HEK293 (cell line): ENCODE data around the gene DLL1.

Experiments
- CTCF ChIA-PET: fragments of 350-600 bp; formaldehyde crosslinking; extraction: SDS; loops from one replicate; lab custom pipeline; 2021; ENCODE audit warnings: antibody characterized with exemption; lab: Yijun Ruan, JAX
- POLR2A ChIA-PET: fragments of 300-600 bp; formaldehyde crosslinking; extraction: SDS; loops from one replicate; lab custom pipeline; 2020; ENCODE audit warnings: antibody characterized with exemption, inconsistent platforms; lab: Yijun Ruan, JAX
- H3K27ac ChIP-seq: fragments of 200-500 bp; sonication (Bioruptor generic); 2 replicates; pipeline ENCODE4 v1.5.1; 2014; ENCODE audit warnings: low read depth, low read length, control low read depth, inconsistent platforms; ENCODE audit errors: extremely low read depth
- H3K36me3 ChIP-seq, 2 experiments: fragments of 200-500 bp in 1 of 2; sonication (Bioruptor generic) in 1 of 2; 1 replicate in 1 of 2; 2 replicates in 1 of 2; pipeline ENCODE4 v1.5.1; 2014 to 2017; ENCODE audit warnings: inconsistent platforms in 2 of 2, low read length in 2 of 2; ENCODE audit not compliant: control insufficient read depth in 2 of 2, insufficient read depth in 1 of 2
- H3K4me1 ChIP-seq: fragments of 200-500 bp; sonication (Bioruptor generic); 2 replicates; pipeline ENCODE4 v1.5.1; 2014; ENCODE audit warnings: mild to moderate bottlenecking, low read length, inconsistent platforms; ENCODE audit not compliant: control insufficient read depth, insufficient read depth
- H3K4me3 ChIP-seq: 2 replicates; pipeline ENCODE4 v1.5.1; 2011; ENCODE audit warnings: low read depth, mild to moderate bottlenecking, control low read depth, low read length, moderate library complexity
- H3K9me3 ChIP-seq: fragments of 200-500 bp; sonication (Bioruptor generic); 2 replicates; pipeline ENCODE4 v1.5.1; 2014; ENCODE audit warnings: low read depth, low read length, inconsistent platforms; ENCODE audit not compliant: control insufficient read depth, insufficient read depth
- KLF7 ChIP-seq: fragments of 450-650 bp; formaldehyde crosslinking; IDR thresholded peaks from 2 replicates; pipeline ENCODE4 v1.5.1; 2016; ENCODE audit warnings: missing biosample characterization, missing genetic modification characterization, borderline replicate concordance
- REPIN1 ChIP-seq: fragments of 450-650 bp; formaldehyde crosslinking; IDR thresholded peaks from 2 replicates; pipeline ENCODE4 v1.5.1; 2017; ENCODE audit warnings: missing biosample characterization, missing genetic modification characterization, low read depth
- SP2 ChIP-seq: fragments of 450-650 bp; formaldehyde crosslinking; IDR thresholded peaks from 2 replicates; pipeline ENCODE4 v1.5.1; 2016; ENCODE audit warnings: missing biosample characterization, missing genetic modification characterization
- YY2 ChIP-seq: fragments of 450-650 bp; formaldehyde crosslinking; IDR thresholded peaks from 2 replicates; pipeline ENCODE4 v1.5.1; 2016; ENCODE audit warnings: missing biosample characterization, missing genetic modification characterization
- ZBTB7A ChIP-seq: fragments of 450-650 bp; formaldehyde crosslinking; IDR thresholded peaks from 2 replicates; pipeline ENCODE4 v1.5.1; 2016; ENCODE audit warnings: low read depth, missing biosample characterization, missing genetic modification characterization
- ZNF146 ChIP-seq: fragments of 450-650 bp; formaldehyde crosslinking; IDR thresholded peaks from 2 replicates; pipeline ENCODE4 v1.5.1; 2016; ENCODE audit warnings: missing biosample characterization, missing genetic modification characterization
- ZNF155 ChIP-seq: fragments of 450-650 bp; formaldehyde crosslinking; IDR thresholded peaks from 2 replicates; pipeline ENCODE4 v1.5.1; 2016; ENCODE audit warnings: missing biosample characterization, missing genetic modification characterization
- ZNF157 ChIP-seq: fragments of 450-650 bp; formaldehyde crosslinking; IDR thresholded peaks from 2 replicates; pipeline ENCODE4 v1.5.1; 2016; ENCODE audit warnings: missing biosample characterization, missing genetic modification characterization
- ZNF169 ChIP-seq: fragments of 450-650 bp; formaldehyde crosslinking; IDR thresholded peaks from 2 replicates; pipeline ENCODE4 v1.5.1; 2016; ENCODE audit warnings: missing biosample characterization, missing genetic modification characterization
- ZNF404 ChIP-seq: fragments of 450-650 bp; formaldehyde crosslinking; IDR thresholded peaks from 2 replicates; pipeline ENCODE4 v1.5.1; 2017; ENCODE audit warnings: missing biosample characterization, missing genetic modification characterization
- ZNF521 ChIP-seq: fragments of 450-650 bp; formaldehyde crosslinking; IDR thresholded peaks from 2 replicates; pipeline ENCODE4 v1.5.1; 2017; ENCODE audit warnings: missing biosample characterization, mild to moderate bottlenecking, missing genetic modification characterization
- ZNF561 ChIP-seq: fragments of 450-650 bp; IDR thresholded peaks from 2 replicates; pipeline ENCODE4 v1.5.1; 2018; ENCODE audit warnings: missing biosample characterization, missing genetic modification characterization, borderline replicate concordance
- ZNF600 ChIP-seq: fragments of 450-650 bp; formaldehyde crosslinking; IDR thresholded peaks from 2 replicates; pipeline ENCODE4 v1.5.1; 2016; ENCODE audit warnings: missing biosample characterization, missing genetic modification characterization
- ZSCAN16 ChIP-seq: fragments of 450-650 bp; formaldehyde crosslinking; IDR thresholded peaks from 2 replicates; pipeline ENCODE4 v1.5.1; 2016; ENCODE audit warnings: missing biosample characterization, missing genetic modification characterization
- TF ChIP-seq, protein P1 (sequence below): fragments of 450-650 bp; formaldehyde crosslinking; IDR thresholded peaks from 2 replicates; pipeline ENCODE4 v1.5.1; 2017; ENCODE audit warnings: missing biosample characterization, mild to moderate bottlenecking, missing genetic modification characterization, moderate library complexity
- TF ChIP-seq, protein P2 (sequence below): fragments of 450-650 bp; formaldehyde crosslinking; IDR thresholded peaks from 2 replicates; pipeline ENCODE4 v1.5.1; 2016; ENCODE audit warnings: missing biosample characterization, missing genetic modification characterization
- TF ChIP-seq, protein P3 (sequence below): fragments of 450-650 bp; IDR thresholded peaks from 2 replicates; pipeline ENCODE4 v1.5.1; 2018; ENCODE audit warnings: missing biosample characterization, missing genetic modification characterization
- TF ChIP-seq, protein P4 (sequence below): fragments of 450-650 bp; formaldehyde crosslinking; IDR thresholded peaks from 2 replicates; pipeline ENCODE4 v1.5.1; 2017; ENCODE audit warnings: missing biosample characterization, missing genetic modification characterization
- TF ChIP-seq, protein P5 (sequence below): fragments of 450-650 bp; formaldehyde crosslinking; IDR thresholded peaks from 2 replicates; pipeline ENCODE4 v1.5.1; 2016; ENCODE audit warnings: missing biosample characterization, missing genetic modification characterization
- TF ChIP-seq, protein P6 (sequence below): fragments of 450-650 bp; formaldehyde crosslinking; IDR thresholded peaks from 2 replicates; pipeline ENCODE4 v1.5.1; 2017; ENCODE audit warnings: missing biosample characterization, missing genetic modification characterization

DLL1 gene

DNA sequence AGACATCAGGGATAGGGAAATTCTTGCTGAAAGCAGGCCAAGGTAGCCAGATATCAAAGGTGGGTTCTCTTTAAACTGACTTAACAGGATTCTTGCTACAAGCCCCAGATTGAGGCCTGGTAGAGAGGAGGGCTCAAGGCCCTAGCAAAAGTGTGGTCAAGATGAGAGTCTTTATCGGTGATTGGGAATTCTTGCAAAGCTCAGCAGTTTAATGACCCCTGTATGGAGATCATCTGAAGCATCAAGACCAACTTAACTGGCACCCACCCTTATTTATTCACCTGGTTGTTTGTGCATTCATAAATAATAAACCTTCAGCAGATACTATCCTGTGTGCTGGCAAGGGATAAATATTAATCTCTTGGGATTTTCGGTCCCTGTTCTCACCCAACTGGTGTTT, 22.0 kb upstream of the DLL1 start (continued):
- TF ChIP-seq, protein P1, sequence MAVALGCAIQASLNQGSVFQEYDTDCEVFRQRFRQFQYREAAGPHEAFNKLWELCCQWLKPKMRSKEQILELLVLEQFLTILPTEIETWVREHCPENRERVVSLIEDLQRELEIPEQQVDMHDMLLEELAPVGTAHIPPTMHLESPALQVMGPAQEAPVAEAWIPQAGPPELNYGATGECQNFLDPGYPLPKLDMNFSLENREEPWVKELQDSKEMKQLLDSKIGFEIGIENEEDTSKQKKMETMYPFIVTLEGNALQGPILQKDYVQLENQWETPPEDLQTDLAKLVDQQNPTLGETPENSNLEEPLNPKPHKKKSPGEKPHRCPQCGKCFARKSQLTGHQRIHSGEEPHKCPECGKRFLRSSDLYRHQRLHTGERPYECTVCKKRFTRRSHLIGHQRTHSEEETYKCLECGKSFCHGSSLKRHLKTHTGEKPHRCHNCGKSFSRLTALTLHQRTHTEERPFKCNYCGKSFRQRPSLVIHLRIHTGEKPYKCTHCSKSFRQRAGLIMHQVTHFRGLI (tag by site-specific recombination), result no peak

DNA sequence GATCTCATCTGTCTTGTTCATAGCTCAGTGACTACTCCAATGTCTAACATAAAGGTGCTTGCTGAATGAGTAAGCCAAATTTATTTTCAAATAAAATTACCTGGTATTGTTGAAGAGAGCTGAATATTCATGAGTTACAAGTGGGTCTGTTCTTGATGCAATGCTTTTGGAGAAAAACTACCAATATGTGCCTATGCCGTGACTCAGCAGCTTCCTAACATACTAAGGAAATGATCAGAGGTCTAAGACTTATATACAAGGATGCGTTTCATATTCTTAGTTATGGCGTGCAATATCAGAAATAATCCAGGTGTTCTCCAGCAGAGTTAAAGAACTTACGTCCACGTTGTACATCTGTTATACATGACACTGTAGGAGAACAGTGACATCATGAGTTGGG, 20.8 kb upstream of the DLL1 start:
- Histone ChIP-seq H3K4me1 (0 out of 2 replicates have a peak, but pooled peaks cover 2% of the 10 kb centered on the region), H3K27ac (no peak overlapping the region), H3K36me3 (peaks cover 3 to 32% of the 10 kb centered on the region in 2 experiments; a peak in 2 of 3 replicates), H3K9me3 (no peaks in the 10 kb centered on the region), H3K4me3 (no peak overlapping the region)
- CTCF ChIA-PET, result interaction anchor here (0.6 kb wide), 1 partner anchor 9 kb away, joined by 3 read pairs; no protein-coding TSS in a partner anchor
- POLR2A ChIA-PET, result no interaction called here
- TF ChIP-seq ZNF561 (tag by site-specific recombination) (no peak), ZNF157 (no peak), ZNF146 (tag by site-specific recombination) (no peak), SP2 (tag by site-specific recombination) (no peak), ZBTB7A (tag by site-specific recombination) (no peak), YY2 (tag by site-specific recombination) (no peak), ZNF155 (tag by site-specific recombination) (no peak), ZNF169 (tag by site-specific recombination) (no peak), ZNF600 (tag by site-specific recombination) (no peak), ZSCAN16 (tag by site-specific recombination) (no peak)
- TF ChIP-seq, protein P2, sequence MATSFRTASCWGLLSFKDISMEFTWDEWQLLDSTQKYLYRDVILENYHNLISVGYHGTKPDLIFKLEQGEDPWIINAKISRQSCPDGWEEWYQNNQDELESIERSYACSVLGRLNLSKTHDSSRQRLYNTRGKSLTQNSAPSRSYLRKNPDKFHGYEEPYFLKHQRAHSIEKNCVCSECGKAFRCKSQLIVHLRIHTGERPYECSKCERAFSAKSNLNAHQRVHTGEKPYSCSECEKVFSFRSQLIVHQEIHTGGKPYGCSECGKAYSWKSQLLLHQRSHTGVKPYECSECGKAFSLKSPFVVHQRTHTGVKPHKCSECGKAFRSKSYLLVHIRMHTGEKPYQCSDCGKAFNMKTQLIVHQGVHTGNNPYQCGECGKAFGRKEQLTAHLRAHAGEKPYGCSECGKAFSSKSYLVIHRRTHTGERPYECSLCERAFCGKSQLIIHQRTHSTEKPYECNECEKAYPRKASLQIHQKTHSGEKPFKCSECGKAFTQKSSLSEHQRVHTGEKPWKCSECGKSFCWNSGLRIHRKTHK (tag by site-specific recombination), result no peak
- TF ChIP-seq, protein P3, sequence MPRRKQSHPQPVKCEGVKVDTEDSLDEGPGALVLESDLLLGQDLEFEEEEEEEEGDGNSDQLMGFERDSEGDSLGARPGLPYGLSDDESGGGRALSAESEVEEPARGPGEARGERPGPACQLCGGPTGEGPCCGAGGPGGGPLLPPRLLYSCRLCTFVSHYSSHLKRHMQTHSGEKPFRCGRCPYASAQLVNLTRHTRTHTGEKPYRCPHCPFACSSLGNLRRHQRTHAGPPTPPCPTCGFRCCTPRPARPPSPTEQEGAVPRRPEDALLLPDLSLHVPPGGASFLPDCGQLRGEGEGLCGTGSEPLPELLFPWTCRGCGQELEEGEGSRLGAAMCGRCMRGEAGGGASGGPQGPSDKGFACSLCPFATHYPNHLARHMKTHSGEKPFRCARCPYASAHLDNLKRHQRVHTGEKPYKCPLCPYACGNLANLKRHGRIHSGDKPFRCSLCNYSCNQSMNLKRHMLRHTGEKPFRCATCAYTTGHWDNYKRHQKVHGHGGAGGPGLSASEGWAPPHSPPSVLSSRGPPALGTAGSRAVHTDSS, result no peak

DNA sequence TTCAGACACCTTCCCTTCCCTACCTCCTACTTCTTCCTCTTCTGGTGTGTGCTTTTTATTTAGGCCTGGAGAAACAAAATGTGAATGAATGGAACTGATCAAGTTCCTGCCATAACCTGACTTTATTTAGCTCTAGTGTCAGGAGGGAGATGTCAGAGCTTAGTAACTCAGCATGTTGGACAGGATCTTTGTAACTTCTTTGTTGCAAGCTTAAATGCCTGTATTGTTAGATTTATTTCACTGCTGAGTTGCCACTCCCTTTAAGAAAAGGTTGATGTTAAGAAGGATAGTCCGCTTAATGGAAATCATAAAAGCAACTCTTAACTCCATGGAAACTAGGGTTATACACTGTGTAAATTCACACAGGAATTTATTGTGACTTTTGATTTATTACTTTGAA, 17.9 kb upstream of the DLL1 start:
- Histone ChIP-seq H3K27ac (no peak overlapping the region), H3K4me1 (0 out of 2 replicates have a peak, but pooled peaks cover 2% of the 10 kb centered on the region), H3K9me3 (no peaks in the 10 kb centered on the region), H3K36me3 (peaks cover 3 to 32% of the 10 kb centered on the region in 2 experiments; a peak in 1 of 3 replicates), H3K4me3 (no peak overlapping the region)
- TF ChIP-seq REPIN1 (tag by site-specific recombination), result no peak
- ChIA-PET CTCF (interaction anchor here (1.0 to 1.5 kb wide), 2 partner anchors 209 to 477 kb away, joined by 3 to 4 read pairs; no protein-coding TSS in a partner anchor), POLR2A (interaction anchor here (2.7 kb wide), 1 partner anchor 18 kb away, joined by 11 read pairs; the partner anchor contains the start of gene DLL1)

DNA sequence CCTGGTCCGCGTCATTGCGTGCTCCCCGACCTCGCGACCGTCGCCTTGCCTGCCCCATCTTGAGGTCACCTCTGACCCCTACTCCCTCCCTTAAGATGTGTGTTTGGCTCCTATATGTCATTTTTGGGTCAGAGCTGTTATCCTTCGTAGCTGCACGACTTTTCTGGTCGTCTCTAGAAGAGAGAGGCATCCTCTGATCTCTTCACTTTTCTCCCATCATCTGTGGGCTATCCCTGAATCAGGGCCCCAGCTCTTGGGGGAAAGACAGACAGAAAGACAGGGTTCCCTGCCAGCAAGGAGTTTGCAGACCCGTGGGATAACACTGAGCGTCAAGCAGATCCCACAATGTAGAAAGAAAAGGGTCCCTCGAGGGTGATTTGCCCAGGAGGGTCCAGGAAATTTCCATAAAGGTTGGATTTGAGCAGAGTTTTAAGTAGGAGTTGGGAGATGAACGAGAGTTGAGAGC, 16.2 kb upstream of the DLL1 start:
- peaks cover 3 to 32% of the 10 kb centered on the region in 2 experiments; a peak in 1 of 3 replicates for H3K36me3 ChIP-seq
- CTCF ChIA-PET, result interaction anchor here (0.6 kb wide), 1 partner anchor 475 kb away, joined by 4 read pairs; no protein-coding TSS in a partner anchor
- POLR2A ChIA-PET, result interaction anchor here (1.1 to 2.7 kb wide), 3 partner anchors 17 to 131 kb away, joined by 3 to 11 read pairs (median 3); partner anchors contain the start of gene DLL1
- H3K27ac ChIP-seq, result peak overlapping the region; percentile 73; the same call in 1 of the 2 replicates
- H3K4me3 ChIP-seq, result peak overlapping the region; percentile 79
- no peaks in the 10 kb centered on the region for H3K9me3 ChIP-seq
- H3K4me1 ChIP-seq, result 0 out of 2 replicates have a peak, but pooled peaks cover 2% of the 10 kb centered on the region
- TF ChIP-seq, protein P4, sequence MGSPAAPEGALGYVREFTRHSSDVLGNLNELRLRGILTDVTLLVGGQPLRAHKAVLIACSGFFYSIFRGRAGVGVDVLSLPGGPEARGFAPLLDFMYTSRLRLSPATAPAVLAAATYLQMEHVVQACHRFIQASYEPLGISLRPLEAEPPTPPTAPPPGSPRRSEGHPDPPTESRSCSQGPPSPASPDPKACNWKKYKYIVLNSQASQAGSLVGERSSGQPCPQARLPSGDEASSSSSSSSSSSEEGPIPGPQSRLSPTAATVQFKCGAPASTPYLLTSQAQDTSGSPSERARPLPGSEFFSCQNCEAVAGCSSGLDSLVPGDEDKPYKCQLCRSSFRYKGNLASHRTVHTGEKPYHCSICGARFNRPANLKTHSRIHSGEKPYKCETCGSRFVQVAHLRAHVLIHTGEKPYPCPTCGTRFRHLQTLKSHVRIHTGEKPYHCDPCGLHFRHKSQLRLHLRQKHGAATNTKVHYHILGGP (tag by site-specific recombination), result no peak
- TF ChIP-seq, protein P5, sequence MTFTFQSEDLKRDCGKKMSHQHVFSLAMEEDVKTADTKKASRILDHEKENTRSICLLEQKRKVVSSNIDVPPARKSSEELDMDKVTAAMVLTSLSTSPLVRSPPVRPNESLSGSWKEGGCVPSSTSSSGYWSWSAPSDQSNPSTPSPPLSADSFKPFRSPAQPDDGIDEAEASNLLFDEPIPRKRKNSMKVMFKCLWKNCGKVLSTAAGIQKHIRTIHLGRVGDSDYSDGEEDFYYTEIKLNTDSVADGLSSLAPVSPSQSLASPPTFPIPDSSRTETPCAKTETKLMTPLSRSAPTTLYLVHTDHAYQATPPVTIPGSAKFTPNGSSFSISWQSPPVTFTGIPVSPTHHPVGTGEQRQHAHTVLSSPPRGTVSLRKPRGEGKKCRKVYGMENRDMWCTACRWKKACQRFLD (tag by site-specific recombination), result no peak
- TF ChIP-seq ZNF521 (tag by site-specific recombination) (no peak), KLF7 (no peak), ZNF404 (no peak)
- TF ChIP-seq, protein P6, sequence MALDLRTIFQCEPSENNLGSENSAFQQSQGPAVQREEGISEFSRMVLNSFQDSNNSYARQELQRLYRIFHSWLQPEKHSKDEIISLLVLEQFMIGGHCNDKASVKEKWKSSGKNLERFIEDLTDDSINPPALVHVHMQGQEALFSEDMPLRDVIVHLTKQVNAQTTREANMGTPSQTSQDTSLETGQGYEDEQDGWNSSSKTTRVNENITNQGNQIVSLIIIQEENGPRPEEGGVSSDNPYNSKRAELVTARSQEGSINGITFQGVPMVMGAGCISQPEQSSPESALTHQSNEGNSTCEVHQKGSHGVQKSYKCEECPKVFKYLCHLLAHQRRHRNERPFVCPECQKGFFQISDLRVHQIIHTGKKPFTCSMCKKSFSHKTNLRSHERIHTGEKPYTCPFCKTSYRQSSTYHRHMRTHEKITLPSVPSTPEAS, result no peak
